Pancreas (tissue), 10 donors: ENCODE measurements around the gene HS3ST2. TPM values are rescaled to one million over a fixed set of nuclear protein-coding genes. Genes with fewer than 3 reads are reported as not detected.
"Not testable (repeated sequence)": the region's sequence is repeated elsewhere in the genome, so short reads cannot be mapped to it uniquely, and the experiment has no call there.

Experiments
- ATAC-seq, 4 donors: fragments of 200-7000 bp; cut with Tn5 transposase; one replicate each; pipeline versions ENCODE4 v1.8.0 to v1.9.1; 2020; ENCODE audit warnings: mild to moderate bottlenecking in 4 of 4, moderate library complexity in 4 of 4
- DNase-seq, 6 donors: peaks; one replicate each; pipeline ENCODE4 v3.0.0-alpha.2; 2020
- FAIRE-seq: peaks from 2 replicates; lab custom pipeline; 2012; peaks lifted over from hg19 to GRCh38; lab: Jason Lieb, UNC
- H3K27ac ChIP-seq, 4 donors: fragments of 200-600 bp; sonication (generic); 1 replicate in 3 of 4; 2 replicates in 1 of 4; pipeline versions ENCODE4 v1.5.0 to v1.8.0; 2020
- H3K27me3 ChIP-seq, 4 donors: fragments of 200-600 bp; one replicate each; pipeline ENCODE4 v1.8.0; 2021
- H3K36me3 ChIP-seq, 3 donors: fragments of 200-600 bp; sonication (generic) in 1 of 3; one replicate each; pipeline versions ENCODE4 v1.5.0 to v1.8.0; 2020 to 2021
- H3K4me1 ChIP-seq, 3 donors: fragments of 200-600 bp; one replicate each; pipeline ENCODE4 v1.8.0; 2021
- H3K4me3 ChIP-seq, 4 donors: fragments of 200-600 bp; sonication (generic) in 2 of 4; one replicate each; pipeline versions ENCODE4 v1.5.0 to v1.8.0; 2020 to 2021
- H3K9me3 ChIP-seq, 4 donors: fragments of 200-600 bp; one replicate each; pipeline ENCODE4 v1.8.0; 2021
- CTCF ChIP-seq, 4 donors: fragments of 200-600 bp; sonication (generic) in 3 of 4; IDR thresholded peaks; one replicate each; pipeline versions ENCODE4 v1.5.0 to v1.8.0; 2021; ENCODE audit warnings: antibody characterized with exemption in 4 of 4
- WGBS, 2 donors: extraction: QIAGEN DNeasy Blood & Tissue Kit; methylation state at CpG; one replicate each; pipeline ENCODE4 v1.1.7; 2013; 5-methylcytosine and 5-hydroxymethylcytosine counted together
- intact Hi-C, 3 donors: fragments of 100-400 bp; cut with DNase I; formaldehyde crosslinking; loops; one replicate each; pipeline versions ENCODE4 v1.11.1 to v1.14.2; 2022
- polyA plus RNA-seq, 2 donors: library from polyadenylated mRNA; stranded (reverse); fragments of 200-250 nt; gene quantifications; one replicate each; pipeline ENCODE4 v1.2.3, GENCODE V29; 2013
- total RNA-seq, 6 donors: library from RNA; stranded (reverse); fragmentation: NEBNext Ultra II Directional in 4 of 6; extraction: Animal tissue kit (Norgen Biotek cat#: 25700) in 4 of 6; gene quantifications; one replicate each; pipeline versions ENCODE4 v1.2.1 to v1.2.4, GENCODE V29; 2021 to 2023
- donor health status: healthy with polysubstance abuse.
- donor health status: DM: no; HTN: no; CAD: no; lungs with moderate emphysema.
- donor health status: DM: no; HTN: no; CAD: no.
- donor health status: control.
- donor health status: control.
- donor health status: Bipolar disorder and iron deficiency.
- donor health status: DM: yes; HTN: yes; CAD: no.
- donor health status: DM: no; HTN: no; CAD: no.
- donor health status: DM: no; HTN: no; CAD: no.
- donor health status: DM: yes; HTN: yes; CAD: no.

HS3ST2 gene
- total and polyA plus RNA-seq, 8 donors, result 0.06 to 0.42 (median 0.28) TPM; not detected in 1

GRCh38 chr16:22888791-22889190 is 74.8 kb downstream of the HS3ST2 start:
- WGBS, 2 donors, result 14 to 18% methylated on average over 4 of the region's 4 CpGs
- no peak overlapping the region for H3K27ac ChIP-seq
- no peak overlapping the region for H3K4me3 ChIP-seq
- intact Hi-C loops, result no loop called here
- TF ChIP-seq CTCF (IDR thresholded peaks at IDR 0.05), result no peak
- no peak for ATAC-seq
- H3K9me3 ChIP-seq, result no peaks in the 10 kb centered on the region
- peaks cover 0 to 17% (median 2%) of the 10 kb centered on the region in 4 donors for H3K27me3 ChIP-seq
- no peak for DNase-seq
- FAIRE-seq, result no peak
- H3K4me1 ChIP-seq, result no peaks in the 10 kb centered on the region
- no peaks in the 10 kb centered on the region for H3K36me3 ChIP-seq

GRCh38 chr16:22890976-22891375 is 77.0 kb downstream of the HS3ST2 start:
- ATAC-seq (no peak), FAIRE-seq (no peak)
- intact Hi-C loops, result no loop called here

GRCh38 chr16:22897184-22897583 is 83.2 kb downstream of the HS3ST2 start:
- FAIRE-seq (no peak), DNase-seq (no peak), ATAC-seq (no peak)
- Histone ChIP-seq H3K36me3 (no peaks in the 10 kb centered on the region), H3K27ac (no peak overlapping the region), H3K27me3 (peaks cover 0 to 20% (median 2%) of the 10 kb centered on the region in 4 donors), H3K4me1 (no peaks in the 10 kb centered on the region), H3K9me3 (no peaks in the 10 kb centered on the region), H3K4me3 (no peak overlapping the region)
- WGBS, 2 donors, result 47 to 50% methylated on average over 1 of the region's 1 CpG
- TF ChIP-seq CTCF (IDR thresholded peaks at IDR 0.05), result no peak
- intact Hi-C loops, result no loop called here

More at GRCh38 chr16:22890976-22891375, 77.0 kb downstream of the HS3ST2 start:
- Histone ChIP-seq H3K27ac (no peak overlapping the region), H3K36me3 (no peaks in the 10 kb centered on the region), H3K9me3 (no peaks in the 10 kb centered on the region), H3K4me1 (no peaks in the 10 kb centered on the region), H3K27me3 (peaks cover 0 to 25% (median 2%) of the 10 kb centered on the region in 4 donors), H3K4me3 (no peak overlapping the region)
- WGBS, 2 donors, result 64 to 68% methylated on average over 7 of the region's 7 CpGs
- no peak for DNase-seq
- no peak for TF ChIP-seq CTCF (IDR thresholded peaks at IDR 0.05)

GRCh38 chr16:22898131-22898530 is 84.2 kb downstream of the HS3ST2 start:
- no peaks in the 10 kb centered on the region for H3K36me3 ChIP-seq
- no peak overlapping the region for H3K4me3 ChIP-seq
- peaks cover 0 to 22% (median 2%) of the 10 kb centered on the region in 4 donors for H3K27me3 ChIP-seq
- intact Hi-C loops, result no loop called here
- H3K4me1 ChIP-seq, result no peaks in the 10 kb centered on the region
- no peaks in the 10 kb centered on the region for H3K9me3 ChIP-seq
- H3K27ac ChIP-seq, result no peak overlapping the region
- DNase-seq, result no peak
- FAIRE-seq, result no peak
- no peak for TF ChIP-seq CTCF (IDR thresholded peaks at IDR 0.05)
- no peak for ATAC-seq

GRCh38 chr16:22898874-22899348 is 84.9 kb downstream of the HS3ST2 start:
- FAIRE-seq (no peak), ATAC-seq (peak in 3 of 4 donors; percentile 67 to 93 (median 80)), DNase-seq (peak; percentile 20 to 77 (median 54))
- 3 to 4% methylated on average over 10 of the region's 10 CpGs for WGBS, 2 donors
- Histone ChIP-seq H3K9me3 (no peaks in the 10 kb centered on the region), H3K36me3 (no peaks in the 10 kb centered on the region), H3K27me3 (peaks cover 0 to 26% (median 2%) of the 10 kb centered on the region in 4 donors), H3K27ac (no peak overlapping the region), H3K4me3 (no peak overlapping the region), H3K4me1 (no peaks in the 10 kb centered on the region)
- intact Hi-C loops, result no loop called here
- peak; percentile 25 to 83 (median 61) for TF ChIP-seq CTCF (IDR thresholded peaks at IDR 0.05)

GRCh38 chr16:22899567-22899966 is 85.6 kb downstream of the HS3ST2 start:
- H3K27me3 ChIP-seq, result peaks cover 0 to 26% (median 2%) of the 10 kb centered on the region in 4 donors
- DNase-seq, intact Hi-C loops, ATAC-seq, H3K4me1 ChIP-seq, FAIRE-seq, H3K9me3 ChIP-seq, H3K36me3 ChIP-seq, H3K4me3 ChIP-seq, H3K27ac ChIP-seq: not testable (repeated sequence)
- 51 to 66% methylated on average over 4 of the region's 4 CpGs for WGBS, 2 donors
